ENCODE data around the gene VPS9D1. TPM values are rescaled to one million over a fixed set of nuclear protein-coding genes. Genes with fewer than 3 reads are reported as not detected.
"Not testable (repeated sequence)": the region's sequence is repeated elsewhere in the genome, so short reads cannot be mapped to it uniquely, and the experiment has no call there.

Gene VPS9D1
- total RNA-seq, 1 experiment from 2014 or later, result 6.3 TPM

DNA sequence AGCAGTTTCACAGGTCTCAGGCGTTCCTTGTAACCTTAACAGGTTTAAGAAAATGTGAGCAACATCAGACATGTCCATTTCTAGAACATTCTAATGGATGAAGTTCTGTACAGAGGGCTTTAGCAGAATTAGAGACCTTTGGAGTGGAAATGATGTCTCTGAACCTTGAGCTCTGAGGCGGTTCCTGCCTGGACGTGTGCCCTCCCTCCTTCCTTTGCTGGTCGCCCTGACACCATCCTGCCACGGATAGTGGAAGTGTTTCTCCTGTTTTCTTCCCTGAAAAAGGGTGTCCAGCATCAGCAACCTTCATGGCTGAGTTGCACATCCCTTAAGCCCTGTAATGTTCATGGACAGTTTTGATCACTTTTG lies 51.9 kb downstream of the VPS9D1 start:
- no peaks in the 10 kb centered on the region for H3K27me3 ChIP-seq (ENCODE audit: control insufficient read depth, insufficient read depth, low read length)
- in situ Hi-C loops (cut with HindIII; ENCODE audit: low pct_unique_long_range_greater_than_20kb, low sequenced_read_pairs) (no loop called here), intact Hi-C loops (cut with micrococcal nuclease; ENCODE audit: unreplicated experiment) (no loop called here)
- DNase-seq (ENCODE audit: low read depth, low spot score), result no peak
- POLR2A ChIA-PET, result no interaction called here
- CTCF ChIA-PET, result no interaction called here
- H3K4me1 ChIP-seq (ENCODE audit: control insufficient read depth, insufficient read depth, low read length), result no peaks in the 10 kb centered on the region
- no peaks in the 10 kb centered on the region for H3K36me3 ChIP-seq (ENCODE audit: control insufficient read depth, insufficient read depth, low read length)
- BruUV-seq (replicated peaks), result no TSS peak
- no peaks in the 10 kb centered on the region for H3K9me3 ChIP-seq (ENCODE audit: control insufficient read depth, insufficient read depth, low read depth, low read length)
- H3K4me3 ChIP-seq (ENCODE audit: low read depth in 2 of 2, low read length in 2 of 2), result no peak overlapping the region
- no peak for ATAC-seq
- no peak overlapping the region for H3K27ac ChIP-seq (ENCODE audit: low read length)
- no peak for TF ChIP-seq POLR2AphosphoS5 (IDR thresholded peaks at IDR 0.05; ENCODE audit: low read depth, low read length)
- no peak for TF ChIP-seq SIN3A (IDR thresholded peaks at IDR 0.05; ENCODE audit: borderline replicate concordance, insufficient read depth, low read depth, low read length)
- TF ChIP-seq, protein P1, sequence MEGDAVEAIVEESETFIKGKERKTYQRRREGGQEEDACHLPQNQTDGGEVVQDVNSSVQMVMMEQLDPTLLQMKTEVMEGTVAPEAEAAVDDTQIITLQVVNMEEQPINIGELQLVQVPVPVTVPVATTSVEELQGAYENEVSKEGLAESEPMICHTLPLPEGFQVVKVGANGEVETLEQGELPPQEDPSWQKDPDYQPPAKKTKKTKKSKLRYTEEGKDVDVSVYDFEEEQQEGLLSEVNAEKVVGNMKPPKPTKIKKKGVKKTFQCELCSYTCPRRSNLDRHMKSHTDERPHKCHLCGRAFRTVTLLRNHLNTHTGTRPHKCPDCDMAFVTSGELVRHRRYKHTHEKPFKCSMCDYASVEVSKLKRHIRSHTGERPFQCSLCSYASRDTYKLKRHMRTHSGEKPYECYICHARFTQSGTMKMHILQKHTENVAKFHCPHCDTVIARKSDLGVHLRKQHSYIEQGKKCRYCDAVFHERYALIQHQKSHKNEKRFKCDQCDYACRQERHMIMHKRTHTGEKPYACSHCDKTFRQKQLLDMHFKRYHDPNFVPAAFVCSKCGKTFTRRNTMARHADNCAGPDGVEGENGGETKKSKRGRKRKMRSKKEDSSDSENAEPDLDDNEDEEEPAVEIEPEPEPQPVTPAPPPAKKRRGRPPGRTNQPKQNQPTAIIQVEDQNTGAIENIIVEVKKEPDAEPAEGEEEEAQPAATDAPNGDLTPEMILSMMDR (IDR thresholded peaks at IDR 0.05), result no peak
- TF ChIP-seq, protein P2, sequence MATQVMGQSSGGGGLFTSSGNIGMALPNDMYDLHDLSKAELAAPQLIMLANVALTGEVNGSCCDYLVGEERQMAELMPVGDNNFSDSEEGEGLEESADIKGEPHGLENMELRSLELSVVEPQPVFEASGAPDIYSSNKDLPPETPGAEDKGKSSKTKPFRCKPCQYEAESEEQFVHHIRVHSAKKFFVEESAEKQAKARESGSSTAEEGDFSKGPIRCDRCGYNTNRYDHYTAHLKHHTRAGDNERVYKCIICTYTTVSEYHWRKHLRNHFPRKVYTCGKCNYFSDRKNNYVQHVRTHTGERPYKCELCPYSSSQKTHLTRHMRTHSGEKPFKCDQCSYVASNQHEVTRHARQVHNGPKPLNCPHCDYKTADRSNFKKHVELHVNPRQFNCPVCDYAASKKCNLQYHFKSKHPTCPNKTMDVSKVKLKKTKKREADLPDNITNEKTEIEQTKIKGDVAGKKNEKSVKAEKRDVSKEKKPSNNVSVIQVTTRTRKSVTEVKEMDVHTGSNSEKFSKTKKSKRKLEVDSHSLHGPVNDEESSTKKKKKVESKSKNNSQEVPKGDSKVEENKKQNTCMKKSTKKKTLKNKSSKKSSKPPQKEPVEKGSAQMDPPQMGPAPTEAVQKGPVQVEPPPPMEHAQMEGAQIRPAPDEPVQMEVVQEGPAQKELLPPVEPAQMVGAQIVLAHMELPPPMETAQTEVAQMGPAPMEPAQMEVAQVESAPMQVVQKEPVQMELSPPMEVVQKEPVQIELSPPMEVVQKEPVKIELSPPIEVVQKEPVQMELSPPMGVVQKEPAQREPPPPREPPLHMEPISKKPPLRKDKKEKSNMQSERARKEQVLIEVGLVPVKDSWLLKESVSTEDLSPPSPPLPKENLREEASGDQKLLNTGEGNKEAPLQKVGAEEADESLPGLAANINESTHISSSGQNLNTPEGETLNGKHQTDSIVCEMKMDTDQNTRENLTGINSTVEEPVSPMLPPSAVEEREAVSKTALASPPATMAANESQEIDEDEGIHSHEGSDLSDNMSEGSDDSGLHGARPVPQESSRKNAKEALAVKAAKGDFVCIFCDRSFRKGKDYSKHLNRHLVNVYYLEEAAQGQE (IDR thresholded peaks at IDR 0.05; ENCODE audit: insufficient read depth in 1 of 2, low read depth in 2 of 2, low read length in 1 of 2), result no peak
- TF ChIP-seq TCF7L2 (IDR thresholded peaks at IDR 0.05; ENCODE audit: low read depth, low read length), result no peak

DNA sequence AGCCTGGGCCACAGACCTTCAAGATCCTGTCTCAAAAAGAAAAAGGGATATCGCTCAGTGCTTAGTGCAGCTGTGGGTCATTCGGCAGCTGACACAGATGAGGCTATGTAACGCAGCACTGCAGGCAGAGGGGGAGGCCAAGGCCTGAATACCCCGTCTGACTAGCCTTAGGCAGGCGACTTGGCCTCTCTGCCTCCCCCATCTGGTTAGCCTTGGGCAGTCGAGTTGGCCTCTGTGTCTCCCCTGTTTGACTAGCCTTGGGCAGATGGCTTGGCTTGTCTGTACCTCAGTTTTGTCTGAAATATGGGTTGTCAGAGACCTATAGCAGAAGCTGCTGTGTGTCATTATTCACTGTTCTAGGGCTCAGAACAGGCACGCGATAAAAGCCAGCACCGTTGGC lies 53.1 kb downstream of the VPS9D1 start:
- BruUV-seq (replicated peaks), result no TSS peak
- intact Hi-C loops (cut with micrococcal nuclease; ENCODE audit: unreplicated experiment), result no loop called here
- no peak overlapping the region for H3K4me3 ChIP-seq (ENCODE audit: low read depth in 2 of 2, low read length in 2 of 2)
- no peak overlapping the region for H3K27ac ChIP-seq (ENCODE audit: low read length)
- H3K27me3 ChIP-seq (ENCODE audit: control insufficient read depth, insufficient read depth, low read length), result no peaks in the 10 kb centered on the region
- DNase-seq (ENCODE audit: low read depth, low spot score) (no peak), ATAC-seq (no peak)
- in situ Hi-C loops (cut with HindIII; ENCODE audit: low pct_unique_long_range_greater_than_20kb, low sequenced_read_pairs), result no loop called here
- ChIA-PET POLR2A (no interaction called here), CTCF (no interaction called here)
- no peaks in the 10 kb centered on the region for H3K4me1 ChIP-seq (ENCODE audit: control insufficient read depth, insufficient read depth, low read length)
- no peaks in the 10 kb centered on the region for H3K9me3 ChIP-seq (ENCODE audit: control insufficient read depth, insufficient read depth, low read depth, low read length)
- no peaks in the 10 kb centered on the region for H3K36me3 ChIP-seq (ENCODE audit: control insufficient read depth, insufficient read depth, low read length)
- TF ChIP-seq SIN3A (IDR thresholded peaks at IDR 0.05; ENCODE audit: borderline replicate concordance, insufficient read depth, low read depth, low read length), result no peak

DNA sequence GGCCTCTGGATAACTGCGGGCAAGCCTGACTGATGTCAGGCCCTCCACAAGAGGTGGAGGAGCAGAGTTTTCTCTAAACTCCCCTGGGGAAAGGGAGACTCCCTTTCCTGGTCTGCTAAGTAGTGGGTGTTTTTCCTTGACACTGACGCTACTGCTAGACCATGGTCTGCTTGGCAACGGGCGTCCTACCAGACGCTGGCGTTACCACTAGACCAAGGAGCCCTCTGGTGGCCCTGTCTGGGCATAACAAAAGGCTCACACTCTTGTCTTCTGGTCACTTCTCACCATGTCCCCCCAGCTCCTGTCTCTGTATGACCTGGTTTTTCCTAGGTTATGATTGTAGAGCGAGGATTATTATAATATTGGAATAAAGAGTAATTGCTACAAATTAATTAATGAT lies 53.7 kb downstream of the VPS9D1 start:
- H3K36me3 ChIP-seq (ENCODE audit: control insufficient read depth, insufficient read depth, low read length); CTCF ChIA-PET; H3K9me3 ChIP-seq (ENCODE audit: control insufficient read depth, insufficient read depth, low read depth, low read length); DNase-seq (ENCODE audit: low read depth, low spot score); H3K27ac ChIP-seq (ENCODE audit: low read length); ATAC-seq; H3K27me3 ChIP-seq (ENCODE audit: control insufficient read depth, insufficient read depth, low read length); H3K4me1 ChIP-seq (ENCODE audit: control insufficient read depth, insufficient read depth, low read length); H3K4me3 ChIP-seq (ENCODE audit: low read depth in 2 of 2, low read length in 2 of 2); BruUV-seq (replicated peaks); POLR2A ChIA-PET; intact Hi-C loops (cut with micrococcal nuclease; ENCODE audit: unreplicated experiment); in situ Hi-C loops (cut with HindIII; ENCODE audit: low pct_unique_long_range_greater_than_20kb, low sequenced_read_pairs): not testable (repeated sequence)

DNA sequence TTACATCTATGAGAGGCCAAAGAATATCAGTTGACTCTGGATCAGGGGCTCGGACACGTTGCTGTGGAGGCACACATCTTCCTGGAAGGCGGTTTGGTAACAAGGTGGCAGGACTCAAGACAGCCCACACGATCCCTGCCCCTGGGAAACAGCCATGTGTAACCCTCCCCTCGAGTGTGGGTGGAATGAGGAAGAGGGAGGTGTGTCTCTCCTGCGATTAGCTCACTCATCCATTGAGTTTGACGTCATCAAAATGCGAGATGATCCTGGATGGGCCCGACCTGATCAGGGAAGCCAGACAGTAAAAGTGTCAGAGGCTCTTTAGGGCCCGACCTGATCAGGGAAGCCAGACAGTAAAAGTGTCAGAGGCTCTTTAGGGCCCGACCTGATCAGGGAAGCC lies 56.5 kb downstream of the VPS9D1 start:
- in situ Hi-C loops (cut with HindIII; ENCODE audit: low pct_unique_long_range_greater_than_20kb, low sequenced_read_pairs); H3K4me3 ChIP-seq (ENCODE audit: low read depth in 2 of 2, low read length in 2 of 2); DNase-seq (ENCODE audit: low read depth, low spot score); BruUV-seq (replicated peaks); CTCF ChIA-PET; H3K4me1 ChIP-seq (ENCODE audit: control insufficient read depth, insufficient read depth, low read length); intact Hi-C loops (cut with micrococcal nuclease; ENCODE audit: unreplicated experiment); H3K36me3 ChIP-seq (ENCODE audit: control insufficient read depth, insufficient read depth, low read length); ATAC-seq; H3K27ac ChIP-seq (ENCODE audit: low read length); H3K9me3 ChIP-seq (ENCODE audit: control insufficient read depth, insufficient read depth, low read depth, low read length); H3K27me3 ChIP-seq (ENCODE audit: control insufficient read depth, insufficient read depth, low read length): not testable (repeated sequence)
- POLR2A ChIA-PET, result interaction anchor here (0.6 kb wide), 1 partner anchor 98 kb away, joined by 4 read pairs; no protein-coding TSS in a partner anchor
